Suprapubic skin (tissue), 4 donors: Measurements from ENCODE around the gene MEX3A. TPM values are rescaled to one million over a fixed set of nuclear protein-coding genes. Genes with fewer than 3 reads are reported as not detected.

Experiments
- DNase-seq, 2 donors: peaks; one replicate each; pipeline ENCODE4 v3.0.0-alpha.2; 2019; ENCODE audit warnings: low spot score in 2 of 2
- H3K27ac ChIP-seq: fragments of 200-600 bp; sonication (generic); one replicate; pipeline ENCODE4 v1.5.1; 2019
- H3K27me3 ChIP-seq: fragments of 200-600 bp; sonication (generic); one replicate; pipeline ENCODE4 v1.5.1; 2019
- H3K36me3 ChIP-seq: fragments of 200-600 bp; sonication (generic); one replicate; pipeline ENCODE4 v1.5.1; 2019
- H3K4me1 ChIP-seq: fragments of 200-600 bp; sonication (generic); one replicate; pipeline ENCODE4 v1.5.1; 2019
- H3K4me3 ChIP-seq: fragments of 200-600 bp; sonication (generic); one replicate; pipeline ENCODE4 v1.5.1; 2019; ENCODE audit warnings: mild to moderate bottlenecking
- H3K9me3 ChIP-seq: fragments of 200-600 bp; sonication (generic); one replicate; pipeline ENCODE4 v1.5.1; 2019
- EP300 ChIP-seq: sonication (generic); formaldehyde crosslinking; IDR thresholded peaks from one replicate; pipeline ENCODE4 v1.6.1; 2017; ENCODE audit warnings: antibody characterized with exemption
- POLR2A ChIP-seq, 2 donors: fragments of 450-650 bp; IDR thresholded peaks; one replicate each; pipeline ENCODE4 v1.6.1; 2017; ENCODE audit warnings: antibody characterized with exemption in 2 of 2, mild to moderate bottlenecking in 2 of 2, moderate library complexity in 2 of 2
- POLR2AphosphoS5 ChIP-seq, 3 donors: sonication (generic); formaldehyde crosslinking; IDR thresholded peaks; one replicate each; pipeline ENCODE4 v1.6.1; 2017; ENCODE audit warnings: antibody characterized with exemption in 3 of 3
- WGBS: methylation state at CpG from one replicate; pipeline ENCODE4 v1.1.5; 2018; 5-methylcytosine and 5-hydroxymethylcytosine counted together
- total RNA-seq, 4 donors: library from RNA; depleted of rRNA; stranded (reverse); fragments of >200 nt; gene quantifications; one replicate each; pipeline ENCODE4 v1.1.0, GENCODE V29; 2016
- TF ChIP-seq, protein P1 (sequence below), 2 donors: fragments of 200-600 bp in 1 of 2; fragments of 450-650 bp in 1 of 2; sonication (generic) in 1 of 2; IDR thresholded peaks; one replicate each; pipeline ENCODE4 v1.5.1; 2016 to 2019; ENCODE audit warnings: antibody characterized with exemption in 2 of 2, mild to moderate bottlenecking in 1 of 2, moderate library complexity in 1 of 2

Gene MEX3A
- total RNA-seq, 4 donors from 2014 or later, result 0.42 to 2.7 (median 1.0) TPM

DNA sequence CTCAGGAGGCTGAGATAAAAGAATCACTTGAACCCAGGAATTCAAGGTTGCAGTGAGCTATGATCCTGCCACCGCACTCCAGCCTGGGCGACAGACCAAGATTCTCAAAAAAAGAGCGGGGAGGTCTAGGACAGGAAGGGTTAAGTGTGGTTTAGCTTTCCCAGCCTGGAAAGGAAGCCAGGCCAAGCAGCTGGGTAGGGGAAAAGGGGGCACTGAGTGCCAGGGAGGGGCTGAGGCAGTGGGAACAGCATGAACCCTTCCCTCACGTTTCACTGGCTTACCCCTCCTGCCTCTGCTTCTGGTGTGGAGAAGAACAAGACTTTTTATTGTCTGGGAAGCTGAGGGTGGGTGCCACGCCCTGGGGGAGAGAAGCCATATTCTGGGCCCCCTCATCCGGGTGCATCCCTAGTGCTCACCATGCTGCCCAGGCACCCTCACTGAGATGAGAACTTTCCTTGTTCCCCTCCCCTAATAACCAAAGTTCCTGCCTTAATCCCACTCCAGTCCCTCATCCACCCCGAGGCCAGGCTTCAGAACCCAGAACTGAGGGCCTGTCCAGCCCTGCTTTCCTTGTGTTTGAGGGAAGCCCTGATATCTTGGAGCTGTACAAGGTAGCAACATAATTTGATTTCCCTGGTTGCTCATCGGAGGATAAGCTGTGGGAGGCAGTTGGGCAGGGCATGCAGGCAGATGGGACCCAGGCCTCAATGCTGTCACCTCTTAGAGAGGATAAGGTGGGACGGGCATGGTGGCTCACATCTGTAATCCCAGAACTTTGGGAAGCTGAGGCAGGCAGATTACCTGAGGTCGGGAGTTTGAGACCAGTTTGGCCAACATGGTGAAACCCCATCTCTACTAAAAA, 30.2 kb upstream of the MEX3A start:
- Histone ChIP-seq H3K27ac (peak overlapping the region; percentile 100), H3K4me3 (no peak overlapping the region), H3K9me3 (no peaks in the 10 kb centered on the region), H3K36me3 (no peaks in the 10 kb centered on the region), H3K27me3 (no peaks in the 10 kb centered on the region), H3K4me1 (peaks cover 49% of the 10 kb centered on the region)
- WGBS, result 62% methylated on average over 10 of the region's 10 CpGs
- DNase-seq, result no peak
- TF ChIP-seq, protein P1, sequence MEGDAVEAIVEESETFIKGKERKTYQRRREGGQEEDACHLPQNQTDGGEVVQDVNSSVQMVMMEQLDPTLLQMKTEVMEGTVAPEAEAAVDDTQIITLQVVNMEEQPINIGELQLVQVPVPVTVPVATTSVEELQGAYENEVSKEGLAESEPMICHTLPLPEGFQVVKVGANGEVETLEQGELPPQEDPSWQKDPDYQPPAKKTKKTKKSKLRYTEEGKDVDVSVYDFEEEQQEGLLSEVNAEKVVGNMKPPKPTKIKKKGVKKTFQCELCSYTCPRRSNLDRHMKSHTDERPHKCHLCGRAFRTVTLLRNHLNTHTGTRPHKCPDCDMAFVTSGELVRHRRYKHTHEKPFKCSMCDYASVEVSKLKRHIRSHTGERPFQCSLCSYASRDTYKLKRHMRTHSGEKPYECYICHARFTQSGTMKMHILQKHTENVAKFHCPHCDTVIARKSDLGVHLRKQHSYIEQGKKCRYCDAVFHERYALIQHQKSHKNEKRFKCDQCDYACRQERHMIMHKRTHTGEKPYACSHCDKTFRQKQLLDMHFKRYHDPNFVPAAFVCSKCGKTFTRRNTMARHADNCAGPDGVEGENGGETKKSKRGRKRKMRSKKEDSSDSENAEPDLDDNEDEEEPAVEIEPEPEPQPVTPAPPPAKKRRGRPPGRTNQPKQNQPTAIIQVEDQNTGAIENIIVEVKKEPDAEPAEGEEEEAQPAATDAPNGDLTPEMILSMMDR (IDR thresholded peaks at IDR 0.05), result no peak
- TF ChIP-seq EP300 (no peak), POLR2A (IDR thresholded peaks at IDR 0.05) (no peak), POLR2AphosphoS5 (IDR thresholded peaks at IDR 0.05) (no peak)

DNA sequence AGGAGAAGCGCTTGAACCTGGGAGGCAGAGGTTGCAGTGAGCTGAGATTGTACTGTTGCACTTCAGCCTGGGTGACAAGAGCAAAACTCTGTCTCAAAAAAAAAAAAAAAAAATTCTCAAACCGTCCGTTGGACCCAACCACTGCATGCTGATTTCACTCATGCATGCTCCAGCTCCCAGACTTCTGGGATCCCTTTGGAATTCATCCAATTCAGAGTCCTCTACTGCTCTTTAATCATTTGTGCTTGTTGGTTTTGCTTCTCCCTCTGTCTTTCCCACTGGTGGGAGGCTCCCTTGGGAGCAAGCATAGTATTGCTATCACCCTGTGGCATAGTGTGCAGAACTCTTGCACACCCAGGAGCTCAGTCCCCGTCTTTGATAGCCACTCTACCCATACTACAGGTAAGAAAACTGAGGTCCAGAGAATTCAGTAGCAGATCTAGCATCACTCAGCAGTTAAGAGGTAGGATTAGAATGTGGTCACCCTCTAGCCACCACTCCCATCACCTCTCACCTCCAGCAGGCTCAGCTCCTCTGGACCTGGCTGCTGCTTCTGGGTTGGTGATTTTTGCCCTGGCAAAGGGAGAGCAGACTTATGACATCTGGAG, 29.2 kb upstream of the MEX3A start:
- DNase-seq, result no peak
- no peaks in the 10 kb centered on the region for H3K27me3 ChIP-seq
- no peak overlapping the region for H3K4me3 ChIP-seq
- TF ChIP-seq POLR2AphosphoS5 (IDR thresholded peaks at IDR 0.05) (no peak), EP300 (no peak), POLR2A (IDR thresholded peaks at IDR 0.05) (no peak)
- TF ChIP-seq, protein P1 (IDR thresholded peaks at IDR 0.05), result no peak
- H3K4me1 ChIP-seq, result peaks cover 53% of the 10 kb centered on the region
- H3K36me3 ChIP-seq, result no peaks in the 10 kb centered on the region
- peak overlapping the region; percentile 100 for H3K27ac ChIP-seq
- H3K9me3 ChIP-seq, result no peaks in the 10 kb centered on the region
- WGBS, result 84% methylated on average over 4 of the region's 4 CpGs

DNA sequence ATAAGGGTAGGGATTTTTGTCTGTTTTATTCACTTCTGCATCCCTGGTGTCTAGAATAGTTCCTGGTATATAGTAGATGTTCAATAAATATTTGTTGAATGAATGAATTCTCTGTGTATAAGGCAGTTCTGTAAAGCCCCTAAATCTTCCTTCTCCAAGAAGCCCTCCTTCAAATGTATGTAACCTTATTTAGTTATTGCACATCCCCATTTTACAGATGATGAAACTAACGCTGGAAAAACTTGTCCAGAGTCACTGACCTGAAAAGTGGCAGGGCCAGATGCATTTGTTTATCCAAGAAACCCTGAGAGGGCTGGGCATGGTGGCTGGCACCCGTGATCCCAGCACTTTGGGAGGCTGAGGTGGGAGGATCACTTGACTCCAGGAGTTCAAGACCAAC, 28.0 kb upstream of the MEX3A start:
- Histone ChIP-seq H3K4me1 (peaks cover 65% of the 10 kb centered on the region), H3K36me3 (no peaks in the 10 kb centered on the region), H3K27ac (no peak overlapping the region), H3K9me3 (no peaks in the 10 kb centered on the region), H3K27me3 (no peaks in the 10 kb centered on the region), H3K4me3 (no peak overlapping the region)
- no peak for DNase-seq
- 88% methylated on average over 2 of the region's 2 CpGs for WGBS
- TF ChIP-seq, protein P1 (IDR thresholded peaks at IDR 0.05), result no peak
- TF ChIP-seq EP300 (no peak), POLR2A (IDR thresholded peaks at IDR 0.05) (no peak), POLR2AphosphoS5 (IDR thresholded peaks at IDR 0.05) (no peak)

DNA sequence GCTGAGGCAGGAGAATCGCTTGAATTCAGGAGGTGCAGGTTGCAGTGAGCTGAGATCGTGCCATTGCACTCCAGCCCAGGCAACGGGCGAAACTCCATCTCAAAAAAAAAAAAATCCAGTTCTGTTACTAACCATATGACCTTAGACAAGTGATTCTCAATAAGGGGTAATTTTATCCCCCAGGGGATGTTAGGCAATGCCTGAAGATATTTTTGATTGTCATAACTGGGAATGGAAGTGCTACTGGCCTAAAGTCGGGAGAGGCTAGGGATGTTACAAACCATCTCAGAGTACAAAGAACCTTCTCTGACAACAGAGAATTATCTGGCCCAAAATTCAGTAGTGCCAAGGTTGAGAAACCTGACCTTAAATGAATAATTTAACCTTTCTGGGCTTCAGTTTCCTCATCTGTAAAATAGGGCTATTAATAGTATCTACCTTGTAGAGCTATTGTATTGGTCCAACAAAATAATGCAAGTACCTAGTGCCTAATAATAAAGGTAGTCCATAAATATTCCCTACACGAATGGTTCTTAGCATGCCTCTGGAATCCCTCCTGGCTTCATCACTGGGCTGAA, 26.5 kb upstream of the MEX3A start:
- no peaks in the 10 kb centered on the region for H3K9me3 ChIP-seq
- H3K4me1 ChIP-seq, result peaks cover 74% of the 10 kb centered on the region
- no peaks in the 10 kb centered on the region for H3K27me3 ChIP-seq
- no peaks in the 10 kb centered on the region for H3K36me3 ChIP-seq
- H3K4me3 ChIP-seq, result no peak overlapping the region
- peak overlapping the region; percentile 23 for H3K27ac ChIP-seq
- DNase-seq, result no peak
- WGBS, result 83% methylated on average over 6 of the region's 6 CpGs
- TF ChIP-seq, protein P1 (IDR thresholded peaks at IDR 0.05), result no peak
- TF ChIP-seq POLR2A (IDR thresholded peaks at IDR 0.05), result no peak
- peak in 1 of 3 donors; percentile 21 for TF ChIP-seq POLR2AphosphoS5 (IDR thresholded peaks at IDR 0.05)
- no peak for TF ChIP-seq EP300

DNA sequence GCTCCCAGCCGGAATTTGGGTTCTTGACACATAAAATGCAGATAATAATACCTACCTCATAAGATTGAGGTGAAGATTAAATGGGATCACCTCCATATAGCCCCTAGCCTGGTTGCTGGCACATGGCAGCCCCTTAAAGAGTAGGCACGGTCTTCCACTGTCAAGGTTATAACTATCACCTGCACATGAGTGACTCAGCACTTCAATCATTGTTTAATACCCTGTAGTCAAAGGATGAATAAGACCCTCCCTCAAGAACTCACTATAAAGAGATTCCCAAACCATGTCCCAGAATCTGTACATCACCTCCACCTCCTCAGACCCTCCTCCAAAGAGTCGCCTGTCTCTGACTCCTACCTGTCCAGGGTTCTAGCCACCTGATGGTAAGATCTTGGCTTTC, 25.8 kb upstream of the MEX3A start:
- Histone ChIP-seq H3K27me3 (no peaks in the 10 kb centered on the region), H3K9me3 (no peaks in the 10 kb centered on the region), H3K4me1 (peaks cover 74% of the 10 kb centered on the region), H3K27ac (peak overlapping the region; percentile 17), H3K4me3 (no peak overlapping the region), H3K36me3 (no peaks in the 10 kb centered on the region)
- no peak for DNase-seq
- WGBS, result 74% methylated on average over 3 of the region's 3 CpGs
- TF ChIP-seq EP300, result no peak
- TF ChIP-seq, protein P1 (IDR thresholded peaks at IDR 0.05), result no peak
- TF ChIP-seq POLR2A (IDR thresholded peaks at IDR 0.05), result no peak
- TF ChIP-seq POLR2AphosphoS5 (IDR thresholded peaks at IDR 0.05), result no peak
